Psoas muscle (tissue), 8 donors: ENCODE results near the gene NANOS2. TPM values are rescaled to one million over a fixed set of nuclear protein-coding genes. Genes with fewer than 3 reads are reported as not detected.
A peak's percentile ranks its signal among the peaks of the same experiment; 100 is the strongest.
"Not testable (repeated sequence)": the region's sequence is repeated elsewhere in the genome, so short reads cannot be mapped to it uniquely, and the experiment has no call there.

Experiments used
- ATAC-seq, 4 donors: fragments of 200-7000 bp; cut with Tn5 transposase; one replicate each; pipeline ENCODE4 v1.9.1; 2020; ENCODE audit warnings: moderate library complexity in 3 of 4, mild to moderate bottlenecking in 2 of 4
- DNase-seq, 2 donors: peaks; one replicate each; pipeline ENCODE4 v3.0.0-alpha.2; 2020
- H3K27ac ChIP-seq: fragments of 200-600 bp; one replicate; pipeline ENCODE4 v1.8.0; 2022
- H3K27me3 ChIP-seq, 3 donors: fragments of 200-600 bp in 1 of 3; one replicate each; pipeline versions ENCODE4 v1.6.1 to v1.8.0; 2013 to 2022; ENCODE audit warnings: low read length in 2 of 3, mild to moderate bottlenecking in 2 of 3, moderate library complexity in 1 of 3; ENCODE audit not compliant: insufficient read depth in 3 of 3
- H3K36me3 ChIP-seq, 2 donors: fragments of 200-600 bp in 1 of 2; one replicate each; pipeline versions ENCODE4 v1.6.1 to v1.8.0; 2013 to 2022; ENCODE audit warnings: low read depth in 1 of 2, mild to moderate bottlenecking in 1 of 2, moderate library complexity in 1 of 2; ENCODE audit not compliant: insufficient read depth in 1 of 2
- H3K4me1 ChIP-seq: fragments of 200-600 bp; one replicate; pipeline ENCODE4 v1.8.0; 2022
- H3K4me3 ChIP-seq: fragments of 200-600 bp; one replicate; pipeline ENCODE4 v1.8.0; 2022; ENCODE audit warnings: mild to moderate bottlenecking
- H3K9me3 ChIP-seq: fragments of 200-600 bp; one replicate; pipeline ENCODE4 v1.8.0; 2022
- WGBS, 3 donors: extraction: QIAGEN DNeasy Blood & Tissue Kit; methylation state at CpG; one replicate each; pipeline versions ENCODE4 v1.1.6 to v1.1.7; 2013; 5-methylcytosine and 5-hydroxymethylcytosine counted together
- intact Hi-C, 2 donors: fragments of 100-400 bp; cut with DNase I; formaldehyde crosslinking; loops; one replicate each; pipeline versions ENCODE4 v1.11.0 to v1.14.2; 2022
- polyA plus RNA-seq, 3 donors: library from polyadenylated mRNA; stranded (reverse); fragments of 200-250 nt; gene quantifications; one replicate each; pipeline ENCODE4 v1.2.3, GENCODE V29; 2013
- total RNA-seq, 4 donors: library from RNA; stranded (reverse); fragmentation: NEBNext Ultra II Directional in 2 of 4; extraction: Animal tissue kit (Norgen Biotek cat#: 25700) in 2 of 4; gene quantifications; one replicate each; pipeline versions ENCODE4 v1.2.1 to v1.2.4, GENCODE V29; 2021 to 2023
- TF ChIP-seq, protein P1 (sequence below): fragments of 200-600 bp; IDR thresholded peaks from one replicate; pipeline ENCODE4 v1.8.0; 2022; ENCODE audit warnings: antibody characterized with exemption
- donor health status: healthy with polysubstance abuse.
- donor health status: DM: no; HTN: no; CAD: no; lungs with moderate emphysema.
- donor health status: Bipolar disorder and iron deficiency.
- donor health status: healthy.
- donor health status: DM: yes; HTN: yes; CAD: no.
- donor health status: DM: no; HTN: no; CAD: no.
- donor health status: DM: no; HTN: no; CAD: no.
- donor health status: DM: yes; HTN: yes; CAD: no.

NANOS2 gene
- total and polyA plus RNA-seq, 7 donors: not detected

DNA sequence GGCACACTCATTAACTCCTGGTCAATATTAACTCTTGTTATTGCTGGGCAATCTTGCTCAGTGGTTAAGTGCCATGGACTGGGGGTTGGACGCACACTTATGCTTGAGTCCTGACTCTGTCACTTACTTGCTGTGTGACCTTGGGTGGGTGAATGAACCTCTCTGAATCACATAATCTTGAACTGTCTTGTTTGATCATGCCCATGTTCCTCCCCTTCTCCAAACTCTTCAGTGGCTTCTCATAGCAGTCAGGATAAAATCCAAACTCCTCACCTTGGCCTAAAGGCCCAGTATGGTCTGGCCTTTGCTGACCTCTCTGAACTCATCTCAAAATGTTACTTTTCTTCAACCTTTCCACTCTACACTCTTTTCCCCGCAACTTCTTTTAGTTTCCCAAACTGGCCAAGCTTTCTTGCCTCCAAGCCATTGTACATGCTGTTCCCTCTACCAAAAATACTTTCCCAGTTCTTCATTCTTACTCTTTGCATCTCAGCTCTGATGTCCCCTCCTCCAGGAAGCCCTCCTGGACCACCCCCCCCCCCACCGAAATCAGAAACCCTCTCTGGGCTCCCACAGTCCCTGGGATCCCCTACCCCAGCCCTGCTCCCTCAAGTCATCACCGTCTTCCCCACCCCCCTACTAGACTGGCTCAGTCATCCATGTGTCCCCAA lies 14.5 kb downstream of the NANOS2 start:
- DNase-seq (no peak), ATAC-seq (no peak)
- intact Hi-C loops: loop anchor here in 1 of 2 donors (1.0 kb wide), 1 partner anchor 47 kb away; no protein-coding TSS in a partner anchor
- Histone ChIP-seq H3K27me3 (no peaks in the 10 kb centered on the region), H3K4me1 (peaks cover 16% of the 10 kb centered on the region), H3K36me3 (peaks cover 0 to 50% of the 10 kb centered on the region in 2 donors), H3K9me3 (no peaks in the 10 kb centered on the region), H3K4me3 (no peak overlapping the region), H3K27ac (no peak overlapping the region)
- TF ChIP-seq, protein P1, sequence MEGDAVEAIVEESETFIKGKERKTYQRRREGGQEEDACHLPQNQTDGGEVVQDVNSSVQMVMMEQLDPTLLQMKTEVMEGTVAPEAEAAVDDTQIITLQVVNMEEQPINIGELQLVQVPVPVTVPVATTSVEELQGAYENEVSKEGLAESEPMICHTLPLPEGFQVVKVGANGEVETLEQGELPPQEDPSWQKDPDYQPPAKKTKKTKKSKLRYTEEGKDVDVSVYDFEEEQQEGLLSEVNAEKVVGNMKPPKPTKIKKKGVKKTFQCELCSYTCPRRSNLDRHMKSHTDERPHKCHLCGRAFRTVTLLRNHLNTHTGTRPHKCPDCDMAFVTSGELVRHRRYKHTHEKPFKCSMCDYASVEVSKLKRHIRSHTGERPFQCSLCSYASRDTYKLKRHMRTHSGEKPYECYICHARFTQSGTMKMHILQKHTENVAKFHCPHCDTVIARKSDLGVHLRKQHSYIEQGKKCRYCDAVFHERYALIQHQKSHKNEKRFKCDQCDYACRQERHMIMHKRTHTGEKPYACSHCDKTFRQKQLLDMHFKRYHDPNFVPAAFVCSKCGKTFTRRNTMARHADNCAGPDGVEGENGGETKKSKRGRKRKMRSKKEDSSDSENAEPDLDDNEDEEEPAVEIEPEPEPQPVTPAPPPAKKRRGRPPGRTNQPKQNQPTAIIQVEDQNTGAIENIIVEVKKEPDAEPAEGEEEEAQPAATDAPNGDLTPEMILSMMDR: no peak
- 96 to 98% (median 97%) methylated on average over 4 of the region's 4 CpGs for WGBS, 3 donors

- DNase-seq: no peak
- H3K4me3 ChIP-seq: no peak overlapping the region
- no peaks in the 10 kb centered on the region for H3K9me3 ChIP-seq
- ATAC-seq: no peak
- H3K27ac ChIP-seq: no peak overlapping the region
- TF ChIP-seq, protein P1: no peak
- peaks cover 16% of the 10 kb centered on the region for H3K4me1 ChIP-seq
- peaks cover 2 to 58% of the 10 kb centered on the region in 2 donors for H3K36me3 ChIP-seq
- 92 to 97% (median 93%) methylated on average over 7 of the region's 7 CpGs for WGBS, 3 donors
- intact Hi-C loops: loop anchor here in 1 of 2 donors (1.0 kb wide), 1 partner anchor 48 kb away; no protein-coding TSS in a partner anchor
- H3K27me3 ChIP-seq: no peaks in the 10 kb centered on the region
Measured at GRCh38 chr19:45899253-45899652, 15.3 kb downstream of the NANOS2 start.

- intact Hi-C loops: no loop called here
- Histone ChIP-seq H3K4me1 (peaks cover 12% of the 10 kb centered on the region), H3K9me3 (no peaks in the 10 kb centered on the region), H3K36me3 (peaks cover 2 to 59% of the 10 kb centered on the region in 2 donors), H3K27ac (no peak overlapping the region), H3K4me3 (no peak overlapping the region), H3K27me3 (no peaks in the 10 kb centered on the region)
- ATAC-seq: no peak
- TF ChIP-seq, protein P1: no peak
- whole genome bisulfite sequencing, 3 donors: 90 to 94% (median 91%) methylated on average over 8 of the region's 8 CpGs
- DNase-seq: no peak
Measured at GRCh38 chr19:45897261-45897812, 17.2 kb downstream of the NANOS2 start.

GRCh38 chr19:45895983-45896599 lies 18.5 kb downstream of the NANOS2 start:
- intact Hi-C loops, H3K4me1 ChIP-seq, DNase-seq, H3K4me3 ChIP-seq, H3K9me3 ChIP-seq, ATAC-seq, H3K27me3 ChIP-seq, H3K27ac ChIP-seq: not testable (repeated sequence)
- H3K36me3 ChIP-seq: peaks cover 2 to 66% of the 10 kb centered on the region in 2 donors
- 94 to 96% (median 96%) methylated on average over 12 of the region's 12 CpGs for whole genome bisulfite sequencing, 3 donors

DNA sequence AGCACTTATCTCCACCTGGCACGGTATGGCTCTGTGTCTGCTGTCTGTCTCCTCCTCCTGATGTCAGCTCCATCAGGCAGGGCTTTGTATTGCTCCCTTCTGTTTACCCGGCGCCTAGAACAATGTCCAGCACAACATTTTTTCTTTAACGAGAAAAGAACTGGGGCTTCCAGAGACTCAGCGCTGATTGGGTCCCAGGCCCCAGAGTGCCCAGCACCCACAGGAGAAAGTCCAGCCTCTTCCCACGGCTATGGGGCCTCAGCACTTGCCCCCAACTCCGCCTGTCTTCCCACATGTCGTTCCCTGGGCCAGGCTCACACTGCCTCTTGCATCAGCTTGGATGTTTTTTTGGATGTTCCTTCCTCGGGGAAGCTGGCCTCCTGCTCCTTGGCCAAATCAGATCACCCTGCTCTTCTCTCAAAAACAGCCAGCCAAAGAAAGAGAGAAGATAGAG lies 19.0 kb downstream of the NANOS2 start:
- 81 to 83% (median 82%) methylated on average over 9 of the region's 9 CpGs for WGBS, 3 donors
- H3K27ac ChIP-seq: no peak overlapping the region
- DNase-seq (no peak), ATAC-seq (peak in 1 of 4 donors; percentile 26)
- no peaks in the 10 kb centered on the region for H3K27me3 ChIP-seq
- no peak overlapping the region for H3K4me3 ChIP-seq
- no peaks in the 10 kb centered on the region for H3K9me3 ChIP-seq
- intact Hi-C loops: no loop called here
- peaks cover 2 to 62% of the 10 kb centered on the region in 2 donors for H3K36me3 ChIP-seq
- peaks cover 3% of the 10 kb centered on the region for H3K4me1 ChIP-seq
- TF ChIP-seq, protein P1: no peak
